Left renal pelvis (tissue), 4 donors: ENCODE data around the gene RAB40B. TPM values are rescaled to one million over a fixed set of nuclear protein-coding genes. Genes with fewer than 3 reads are reported as not detected.

ENCODE experiments used
- DNase-seq, 4 donors: peaks; one replicate each; pipeline ENCODE4 v3.0.0-alpha.2; 2013; ENCODE audit warnings: low read depth in 4 of 4, low spot score in 3 of 4
- polyA plus RNA-seq, 4 donors: library from polyadenylated mRNA; unstranded; fragments of 120-200 nt; gene quantifications; one replicate each; pipeline ENCODE4 v1.2.1, GENCODE V29; 2013; ENCODE audit not compliant: insufficient read length in 4 of 4

RAB40B gene
- polyA plus RNA-seq, 4 donors: 16.9 to 24.1 (median 18.1) TPM

DNA sequence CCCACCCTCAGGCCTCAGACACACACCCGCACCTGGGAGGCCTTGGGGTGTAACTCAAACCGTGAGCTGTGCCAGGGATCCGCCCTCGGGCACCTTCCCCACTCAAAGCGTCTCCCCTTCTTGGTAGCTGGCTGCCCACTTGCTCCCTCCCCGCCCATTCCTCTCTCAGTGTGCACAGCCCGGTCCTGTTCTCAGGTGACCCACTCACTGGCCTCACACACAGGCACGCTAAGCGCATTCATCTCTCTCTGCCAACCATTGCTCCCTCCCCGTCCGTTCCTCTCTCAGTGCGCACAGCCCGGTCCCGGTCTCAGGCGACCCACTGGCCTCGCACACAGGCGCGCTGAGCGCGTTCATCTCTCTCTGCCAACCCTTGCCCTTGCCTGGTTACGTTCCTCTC, 71.1 kb downstream of the RAB40B start:
- DNase-seq: no peak

DNA sequence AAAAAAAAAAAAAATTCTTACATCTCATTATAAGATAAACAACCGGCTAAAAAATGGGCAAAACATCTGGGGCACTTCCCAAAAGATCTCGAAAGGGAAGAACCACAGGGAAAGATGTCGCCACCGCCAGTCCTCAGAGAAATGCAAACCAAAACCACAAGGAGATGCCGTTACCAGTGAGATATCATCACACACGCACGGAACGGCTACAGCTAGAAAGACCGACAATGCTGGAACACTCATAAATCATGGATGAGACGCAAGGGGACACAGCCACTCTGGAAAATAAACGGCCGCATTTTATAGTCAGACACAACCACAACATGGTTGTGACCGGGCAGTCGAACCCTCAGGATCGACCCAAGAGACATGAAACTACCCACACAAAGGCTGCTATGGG, 74.8 kb downstream of the RAB40B start:
- no peak for DNase-seq

DNA sequence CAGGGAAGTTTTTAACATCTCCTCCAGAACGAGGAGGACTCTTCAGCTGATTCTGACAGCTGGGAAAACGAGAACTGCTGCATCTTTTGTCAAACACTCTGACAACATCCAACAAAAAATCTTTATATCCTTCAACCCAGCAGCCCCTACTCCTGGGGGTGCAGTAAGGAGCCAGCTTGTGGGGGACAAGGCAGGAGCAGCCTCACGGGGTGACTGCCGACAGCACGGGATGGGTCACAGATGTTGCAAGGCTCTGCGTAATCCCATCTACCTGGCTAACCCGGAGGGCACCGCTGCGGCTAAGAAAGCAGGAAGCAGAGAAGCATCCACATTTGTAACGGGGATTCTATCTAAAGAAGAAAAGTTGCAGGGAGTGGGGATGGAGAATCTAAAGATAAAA, 78.9 kb downstream of the RAB40B start:
- no peak for DNase-seq

DNA sequence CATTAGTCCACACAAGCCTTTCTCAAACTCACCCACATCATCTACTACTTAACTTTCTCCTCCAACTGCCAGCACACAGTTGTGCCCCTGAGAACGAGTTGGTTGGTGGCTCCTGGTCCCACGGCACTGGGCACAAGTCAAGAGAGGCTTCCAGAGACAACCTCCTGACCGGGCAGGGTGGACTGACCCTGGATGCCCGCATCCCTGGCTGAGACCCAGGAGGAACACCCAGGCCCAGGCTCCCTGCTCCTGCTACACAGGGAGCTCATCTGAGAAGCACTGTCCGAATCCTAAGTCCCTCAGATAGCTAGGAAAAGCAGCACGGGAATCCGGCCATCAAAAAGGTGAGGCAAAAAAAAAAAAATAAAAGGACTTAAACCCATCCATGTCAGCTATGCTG, 79.3 kb downstream of the RAB40B start:
- no peak for DNase-seq

DNA sequence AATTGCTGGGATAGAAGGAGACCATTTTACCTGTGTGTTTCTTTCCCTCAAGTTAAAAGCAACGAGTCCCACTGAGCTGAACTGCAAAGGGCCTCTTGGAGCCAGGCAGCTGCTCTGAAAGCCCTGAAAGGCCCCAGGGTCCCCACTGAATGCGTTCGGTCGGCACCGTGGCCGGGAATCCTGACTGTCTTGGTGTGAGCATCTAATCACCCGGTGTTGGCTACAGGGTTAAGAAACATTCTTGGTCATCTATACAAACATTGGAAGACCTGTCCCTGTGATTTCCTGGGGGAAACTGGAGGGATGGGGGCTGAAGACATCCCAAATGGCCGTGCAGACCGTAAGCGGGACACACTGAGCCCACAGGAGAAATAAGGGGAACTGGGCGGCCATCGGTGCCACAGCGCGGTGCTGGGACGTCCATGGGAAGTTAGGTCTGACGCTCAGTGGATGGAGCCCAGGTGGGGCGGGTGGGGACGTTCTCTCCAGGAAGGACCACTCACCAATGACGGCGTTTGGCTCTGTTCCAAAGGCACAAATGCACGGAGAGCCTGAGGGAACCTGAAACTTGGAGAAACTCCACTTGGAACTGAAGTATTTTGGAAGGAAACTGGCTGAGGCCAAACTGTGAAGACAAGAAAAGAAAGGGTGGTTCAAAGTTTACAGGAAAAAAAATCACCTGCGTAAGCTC, 82.3 kb downstream of the RAB40B start:
- DNase-seq: no peak

DNA sequence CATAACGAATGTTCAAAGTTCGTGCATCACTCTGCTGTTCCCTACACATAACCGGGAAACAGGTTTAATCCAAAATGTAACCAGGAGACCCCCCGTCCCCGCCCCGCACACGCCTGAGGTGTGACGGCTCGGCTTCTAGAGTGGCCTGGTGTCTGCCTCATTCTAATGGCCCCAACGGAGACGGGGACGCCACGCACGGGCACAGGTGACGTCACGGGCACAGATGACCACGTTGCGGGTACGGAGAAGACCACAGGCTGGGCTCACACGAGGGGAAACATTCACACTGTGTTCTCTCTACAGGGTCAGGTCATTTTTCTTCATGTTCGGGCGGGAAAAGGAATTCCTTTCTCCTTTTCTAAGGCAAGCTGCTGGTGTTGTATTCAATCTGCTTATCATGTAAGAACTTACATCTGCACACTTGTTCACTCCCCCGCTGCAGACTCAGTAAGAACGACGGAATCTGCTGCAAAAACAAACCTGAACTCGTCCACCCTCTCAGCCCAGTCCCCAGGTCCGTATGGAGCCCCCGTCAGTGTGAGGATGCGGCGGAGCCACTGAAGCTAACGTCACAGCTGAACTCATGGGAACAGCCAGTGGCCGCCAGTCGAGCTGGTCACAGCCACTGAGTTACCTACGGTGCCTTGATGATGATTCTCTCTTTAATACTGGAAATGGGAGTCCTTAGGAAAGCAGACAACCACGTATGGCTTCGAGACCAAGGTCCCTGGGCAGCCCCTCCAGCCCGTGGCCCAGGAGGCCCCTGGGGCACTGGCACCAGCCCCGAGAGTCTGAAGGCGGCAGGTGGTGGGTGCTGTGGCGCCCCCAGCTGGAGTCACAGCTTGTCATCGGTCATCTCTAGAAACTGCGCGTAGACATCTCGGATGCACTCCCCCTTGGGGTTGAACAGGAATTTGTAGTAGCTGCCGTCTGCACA, 83.1 kb downstream of the RAB40B start:
- DNase-seq: no peak

DNA sequence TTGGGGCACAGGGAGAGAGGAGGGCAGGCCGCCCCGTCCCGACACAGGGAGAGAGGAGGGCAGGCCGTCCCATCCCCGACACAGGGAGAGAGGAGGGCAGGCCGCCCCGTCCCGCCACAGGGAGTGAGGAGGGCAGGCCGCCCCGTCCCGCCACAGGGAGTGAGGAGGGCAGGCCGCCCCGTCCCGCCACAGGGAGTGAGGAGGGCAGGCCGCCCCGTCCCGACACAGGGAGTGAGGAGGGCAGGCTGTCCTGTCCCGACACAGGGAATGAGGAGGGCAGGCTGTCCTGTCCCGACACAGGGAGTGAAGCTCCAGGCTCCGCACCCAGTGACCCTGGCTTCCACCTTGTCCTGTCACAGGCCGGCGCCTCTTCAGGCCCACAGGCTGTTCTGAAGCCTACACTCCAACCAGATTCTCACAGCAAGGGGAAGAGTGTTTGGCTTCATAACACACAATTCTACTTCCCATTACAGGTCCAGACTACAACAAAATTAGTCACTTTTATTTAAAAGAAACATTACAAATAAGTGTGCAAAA, 84.3 kb downstream of the RAB40B start:
- DNase-seq: no peak

DNA sequence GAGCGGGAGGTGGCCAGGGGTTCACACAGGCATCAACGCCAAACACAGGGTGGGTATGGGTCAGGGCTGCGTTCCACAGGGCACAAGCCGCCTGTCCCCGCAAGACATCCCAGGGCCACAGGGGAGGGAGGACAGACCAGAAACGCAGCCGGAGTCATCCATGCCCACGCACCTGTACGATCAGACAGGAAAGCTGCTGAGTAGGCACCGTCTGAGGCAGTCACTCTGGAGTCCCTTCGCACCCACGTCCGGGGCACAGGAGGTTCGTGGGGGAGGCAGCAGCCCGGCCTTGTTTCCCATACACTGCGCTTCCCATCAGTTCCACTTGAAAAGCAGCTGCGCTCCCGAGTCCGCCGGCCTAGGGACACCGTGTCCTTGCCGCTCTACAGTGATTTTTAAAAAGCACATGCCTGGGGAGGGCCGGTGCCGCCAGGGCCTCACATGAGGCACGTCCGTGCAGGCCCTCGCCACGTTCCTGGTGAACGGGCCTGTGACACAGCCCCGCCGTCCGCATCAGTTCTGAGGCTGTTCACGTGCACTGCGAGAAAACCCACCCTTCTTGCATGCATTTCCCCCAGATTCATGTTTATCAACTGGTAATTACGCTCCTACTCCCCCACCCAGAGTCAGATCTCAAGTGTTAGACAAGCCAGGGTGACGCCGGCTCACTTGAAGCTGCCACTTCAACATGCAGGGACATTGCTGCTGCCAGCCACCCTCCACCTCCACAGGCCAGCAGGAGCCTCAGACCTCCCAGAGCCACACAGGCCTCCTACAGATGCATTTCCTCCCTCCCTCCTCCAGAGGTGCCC, 85.0 kb downstream of the RAB40B start:
- DNase-seq: no peak

DNA sequence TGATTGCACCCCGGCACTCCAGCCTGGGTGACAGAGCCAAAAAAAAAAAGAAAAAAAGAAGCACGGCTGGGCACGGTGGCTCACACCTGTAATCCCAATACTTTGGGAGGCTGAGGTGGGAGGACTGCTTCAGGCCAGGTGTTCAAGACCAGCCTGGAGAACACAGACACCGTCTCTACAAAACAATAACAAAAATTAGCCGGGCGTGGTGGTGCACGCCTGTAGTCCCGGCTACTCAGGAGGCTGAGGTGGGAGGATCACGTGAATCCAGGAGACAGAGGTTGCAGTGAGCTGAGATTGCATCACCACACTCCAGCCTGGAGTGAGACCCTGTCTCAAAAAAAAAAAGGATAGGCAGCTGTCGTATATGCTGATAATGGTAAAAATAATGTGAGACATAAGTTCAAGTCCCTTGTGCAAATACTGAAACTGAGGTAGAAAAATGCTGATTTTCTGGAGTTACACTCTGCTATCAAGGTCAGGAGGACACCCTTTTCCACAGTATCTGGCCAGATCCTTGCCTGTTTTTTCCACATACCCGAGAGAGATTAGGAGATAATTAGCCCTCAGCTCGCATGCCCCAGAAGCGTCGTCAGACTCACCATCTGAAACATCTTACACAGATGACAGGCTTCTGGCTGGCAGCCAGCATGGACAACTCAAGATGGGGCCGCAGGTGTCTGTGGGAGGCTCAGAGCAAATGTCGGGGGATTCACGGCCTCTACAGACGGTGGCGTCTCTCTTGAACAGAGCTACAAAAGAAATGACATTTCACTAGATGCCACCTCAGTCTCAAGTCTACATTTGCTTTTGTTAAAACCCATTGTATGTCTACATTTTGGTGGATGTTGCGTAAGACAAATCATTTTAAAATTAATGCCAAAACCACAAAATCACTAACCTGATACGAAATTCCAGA, 87.1 kb downstream of the RAB40B start:
- no peak for DNase-seq

DNA sequence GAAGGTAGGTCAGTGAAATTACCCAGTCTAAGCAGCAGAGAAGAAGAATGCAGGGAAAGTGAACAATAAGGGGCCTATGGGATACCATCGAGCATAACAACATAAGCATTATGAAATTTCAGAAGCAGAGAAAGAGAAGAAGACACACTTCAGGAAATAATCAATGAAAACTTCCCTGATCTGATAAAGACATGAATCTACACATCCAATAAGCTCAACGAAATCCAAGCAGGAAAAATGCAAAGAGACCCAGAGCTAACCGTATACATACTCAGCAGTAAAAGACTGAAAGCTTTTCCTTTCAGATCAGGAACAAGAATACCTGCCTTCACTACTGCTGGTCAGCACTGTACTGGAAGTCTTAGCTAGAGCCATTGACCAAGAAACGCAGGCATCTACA, 88.8 kb downstream of the RAB40B start:
- no peak for DNase-seq

DNA sequence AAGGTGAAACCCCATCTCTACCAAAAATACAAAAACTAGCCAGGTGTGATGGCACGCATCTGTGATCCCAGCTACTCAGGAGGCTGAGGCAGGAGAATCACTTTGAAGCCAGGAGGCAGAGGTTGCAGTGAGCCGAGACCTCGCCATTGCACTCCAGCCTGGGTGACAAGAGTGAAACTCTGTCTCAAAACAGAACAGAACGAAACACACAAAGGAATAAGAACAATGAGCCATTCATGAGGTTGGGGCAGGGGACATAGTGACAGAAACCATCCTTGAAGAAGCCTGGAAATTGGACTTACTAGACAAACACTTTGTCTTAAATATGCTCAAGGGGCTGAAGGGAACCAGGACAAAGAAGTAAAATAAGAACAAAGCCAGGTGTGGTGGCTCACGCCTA, 89.7 kb downstream of the RAB40B start:
- DNase-seq: no peak

DNA sequence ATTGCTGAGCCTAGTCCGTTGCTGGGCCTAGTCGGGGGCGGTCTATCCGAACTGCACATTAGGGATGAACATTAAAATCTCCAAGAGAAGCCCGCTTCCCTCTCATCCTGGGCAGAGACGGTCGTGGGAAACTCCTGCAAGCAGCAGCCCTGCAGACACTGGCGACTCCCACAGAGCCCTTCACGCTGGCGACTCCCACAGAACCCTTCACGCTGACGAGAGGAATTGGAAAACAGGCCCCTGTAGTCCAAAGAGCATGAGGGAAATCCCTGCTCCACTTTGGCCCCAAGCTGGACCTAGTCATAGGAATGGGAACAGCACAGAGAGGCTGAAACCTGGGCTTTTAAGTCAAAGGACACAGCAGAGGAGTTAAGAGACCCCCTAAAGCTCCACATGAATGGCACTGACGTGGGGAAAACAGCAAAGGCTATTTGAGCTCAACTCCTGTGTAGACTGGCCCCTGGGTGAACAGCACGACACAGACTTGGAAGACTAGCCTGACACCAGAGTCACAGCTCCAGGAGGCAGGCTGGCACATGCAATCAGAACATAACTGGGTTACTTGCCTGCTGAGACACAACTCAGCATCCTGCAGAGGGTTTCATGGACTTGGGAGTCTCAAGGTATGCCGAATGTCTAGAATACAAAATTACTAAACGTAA, 92.4 kb downstream of the RAB40B start:
- DNase-seq: no peak

Other genes with a start within 250 kb of the RAB40B start
- 10 to 100 TPM; 44.8 to 63.0 (median 50.0) TPM for gene CYBC1, start 247.9 kb downstream of the RAB40B start, polyA plus RNA-seq
- 10 to 100 TPM; 69.5 to 94.6 (median 89.7) TPM for gene NARF, start 240.0 kb downstream of the RAB40B start, polyA plus RNA-seq
- gene FOXK2, start 179.0 kb downstream of the RAB40B start, polyA plus RNA-seq: 10 to 100 TPM; 39.6 to 44.6 (median 42.0) TPM
- 100 to 1,000 TPM in 1 of 4 donors, 10 to 100 TPM in 3; 86.2 to 104 (median 96.5) TPM for gene WDR45B, start 50.3 kb downstream of the RAB40B start, polyA plus RNA-seq
- 10 to 100 TPM; 43.0 to 48.9 (median 47.4) TPM for gene FN3KRP, start 18.0 kb upstream of the RAB40B start, polyA plus RNA-seq
- 10 to 100 TPM; 13.5 to 34.4 (median 25.7) TPM for gene FN3K, start 36.9 kb upstream of the RAB40B start, polyA plus RNA-seq
- 10 to 100 TPM; 54.4 to 90.7 (median 68.7) TPM for gene TBCD, start 53.4 kb upstream of the RAB40B start, polyA plus RNA-seq
- gene ZNF750, start 141.3 kb upstream of the RAB40B start, polyA plus RNA-seq: 1 to 10 TPM in 3 of 4 donors, under 1 TPM in 1; 0.30 to 2.5 (median 1.6) TPM